HCEC 1CT (cell line): ENCODE results near the gene PHB1.

ENCODE experiments used
- DNase-seq: peaks from one replicate; pipeline ENCODE4 v3.0.0-alpha.2; 2017

The PHB1 gene

GRCh38 chr17:49414622-49415350 lies at the start of gene PHB1:
TSS of gene PHB1 (minus strand) at chr17:49414882. CDS start at chr17:49413264, 1,618 bp downstream.
- DNase-seq = peak; percentile 98

GRCh38 chr17:49464049-49464448 lies 49.4 kb upstream of the PHB1 start:
- DNase-seq = no peak

GRCh38 chr17:49461580-49461979 lies 46.9 kb upstream of the PHB1 start:
- DNase-seq = no peak

DNA sequence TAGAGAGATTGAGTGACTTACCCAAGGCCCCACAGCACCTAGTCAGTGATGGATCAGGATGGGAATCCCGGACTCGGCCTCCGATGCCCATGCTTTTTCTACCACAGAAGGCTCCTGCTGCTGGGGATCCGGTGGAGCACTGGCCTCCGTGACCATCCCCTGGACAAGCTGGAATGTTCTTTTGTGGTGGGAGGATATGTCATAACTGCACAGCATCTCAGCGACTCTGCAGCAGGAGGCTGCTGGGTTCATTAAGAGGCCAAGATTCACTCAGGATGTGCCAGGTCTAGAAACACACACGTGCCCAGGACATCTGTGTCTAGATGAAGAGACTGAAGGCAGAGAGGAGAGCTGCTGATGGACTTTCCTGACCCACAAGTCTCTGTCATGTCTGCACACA lies 45.7 kb upstream of the PHB1 start:
- no peak for DNase-seq

DNA sequence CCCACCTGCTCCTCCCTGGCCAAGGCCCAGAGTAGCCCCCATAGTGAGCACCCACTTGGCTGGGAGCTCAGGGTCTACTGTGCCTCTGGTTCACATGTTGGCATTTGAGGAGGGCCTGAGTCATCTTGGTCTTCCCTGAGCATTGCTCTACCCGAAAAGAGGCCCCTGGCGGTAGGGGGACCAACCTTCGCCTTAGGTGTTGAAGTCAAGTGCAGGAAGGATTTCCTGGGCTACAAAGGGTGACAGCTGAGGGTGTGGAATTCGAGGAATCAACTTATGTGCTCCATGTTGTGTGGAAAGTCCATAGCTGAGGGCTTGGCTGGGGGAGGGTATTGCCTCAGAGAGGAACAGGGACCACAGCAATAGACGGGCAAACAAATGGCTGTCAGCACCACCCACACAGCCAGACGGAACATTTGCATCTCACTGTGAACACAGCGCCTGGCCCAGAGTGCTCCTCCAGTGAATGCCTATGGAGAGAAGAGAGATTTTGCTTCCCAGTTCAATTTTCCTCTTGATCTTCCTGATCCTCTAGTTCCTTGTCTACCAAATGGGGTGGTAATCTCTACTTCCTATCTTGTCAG lies 44.8 kb upstream of the PHB1 start:
- DNase-seq = no peak

DNA sequence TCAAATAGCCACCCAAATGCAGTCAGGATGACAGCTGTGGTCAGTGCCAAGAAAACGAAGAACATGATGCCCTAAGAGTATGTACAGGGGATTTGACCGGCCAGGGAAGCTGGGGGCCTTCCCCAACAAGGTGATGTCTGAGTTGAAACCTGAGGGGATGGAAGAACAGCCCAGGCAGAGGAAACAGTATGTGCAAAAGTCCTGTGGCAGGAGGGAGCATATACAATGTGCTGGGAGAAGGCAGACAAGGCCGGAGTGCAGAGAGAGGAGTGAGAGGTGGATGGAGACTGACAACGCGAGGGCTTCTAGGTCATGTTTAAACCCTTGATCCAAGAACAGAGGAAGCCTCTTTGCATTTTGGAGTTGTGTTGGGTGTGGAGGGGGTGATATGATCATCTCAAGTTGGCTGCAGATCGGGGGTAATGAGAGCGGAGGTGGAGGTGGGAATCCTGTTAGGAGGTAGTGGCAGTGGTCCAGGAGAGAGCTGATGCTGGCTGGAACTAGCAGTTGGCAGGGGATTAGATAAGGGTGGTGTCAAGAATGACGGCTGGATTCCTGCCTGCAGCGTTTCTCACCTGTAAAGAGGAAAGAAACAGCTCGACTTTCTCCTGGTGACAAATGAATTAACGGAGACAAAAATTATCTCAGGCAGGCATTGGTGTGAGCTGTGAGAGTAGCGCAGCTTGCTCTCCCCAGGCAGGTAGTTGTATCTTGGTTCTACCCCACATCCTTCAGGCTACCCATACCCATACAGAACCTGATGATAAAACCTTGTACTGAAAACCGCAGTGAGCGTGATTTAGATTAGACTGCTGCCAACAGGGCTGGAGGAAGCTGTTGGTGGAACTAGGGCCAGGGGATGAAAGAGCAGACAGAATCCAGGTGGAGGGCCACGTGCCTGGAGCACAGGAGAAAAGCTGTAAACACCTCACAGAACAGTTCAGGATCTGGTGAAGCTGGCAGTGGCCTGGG lies 43.2 kb upstream of the PHB1 start:
- DNase-seq = no peak

GRCh38 chr17:49456183-49456965 lies 41.7 kb upstream of the PHB1 start:
- peak; percentile 16 for DNase-seq

DNA sequence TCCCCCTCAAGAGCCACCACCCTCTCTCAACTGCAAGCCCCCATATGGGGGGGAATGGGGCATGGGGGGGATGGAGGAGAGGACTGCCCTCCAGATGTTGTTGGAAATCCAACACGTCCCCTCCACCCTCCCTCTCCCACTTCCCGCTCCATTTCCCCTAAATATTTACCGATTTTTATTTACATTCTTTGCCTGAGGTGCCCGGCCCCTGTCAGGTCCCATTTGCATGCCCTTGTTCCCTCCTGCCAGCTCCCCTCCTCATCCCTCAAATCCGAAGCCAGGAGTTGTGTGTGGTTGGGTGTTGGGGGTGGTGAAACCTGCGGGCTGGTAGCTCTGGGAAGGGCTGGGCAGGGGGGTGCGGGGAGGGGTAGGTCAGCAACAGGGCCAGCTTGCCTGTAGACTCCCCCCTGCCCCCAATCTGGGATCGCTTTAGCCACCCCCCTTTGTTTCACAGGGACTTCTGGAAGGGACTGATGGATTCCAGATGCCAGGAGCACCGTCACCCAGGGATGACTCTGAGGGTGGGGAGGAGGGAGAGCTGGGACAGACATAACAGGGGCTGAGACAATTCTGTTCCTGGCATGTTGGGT lies 40.7 kb upstream of the PHB1 start:
- DNase-seq = no peak

DNA sequence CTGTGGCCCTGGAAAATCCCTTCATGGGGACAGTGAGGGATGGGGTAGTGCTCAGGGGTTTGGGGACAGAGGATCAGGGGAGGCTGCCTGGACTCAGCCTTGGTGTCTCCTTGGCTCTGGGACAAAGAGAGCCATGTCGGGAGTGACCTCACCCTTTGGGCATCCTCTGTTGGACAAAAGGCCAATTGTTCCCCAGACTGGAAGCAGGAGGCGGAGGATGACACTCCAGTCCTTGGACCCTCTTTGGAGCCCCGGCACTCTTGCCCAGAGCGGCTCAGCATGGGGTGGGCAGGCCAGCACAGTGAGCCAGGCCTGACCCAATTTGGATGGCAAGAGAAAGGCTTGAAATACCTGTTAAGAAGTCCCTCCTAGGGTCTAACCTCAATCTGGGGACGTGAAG lies 39.4 kb upstream of the PHB1 start:
- DNase-seq = no peak

DNA sequence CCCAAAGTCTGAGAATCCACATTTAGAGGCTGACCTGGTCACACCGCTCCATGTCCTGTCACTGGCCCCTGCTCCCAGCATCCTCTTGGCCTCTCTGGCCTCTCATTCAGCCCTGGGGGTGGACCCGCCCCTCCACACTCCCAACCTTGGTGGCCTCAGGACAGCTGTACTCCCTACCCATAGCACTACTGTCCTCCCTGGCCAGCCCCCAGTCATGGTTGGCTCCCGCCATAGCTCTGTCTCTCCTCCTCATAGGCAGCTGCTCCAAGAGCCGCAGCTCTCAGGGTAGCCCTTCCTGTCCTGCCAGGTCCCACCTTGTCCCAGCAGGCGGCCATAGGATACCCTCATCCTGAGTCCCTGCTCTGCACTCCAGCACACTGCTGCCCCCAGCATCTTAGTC lies 38.0 kb upstream of the PHB1 start:
- DNase-seq = no peak

GRCh38 chr17:49452201-49452600 lies 37.5 kb upstream of the PHB1 start:
- no peak for DNase-seq

DNA sequence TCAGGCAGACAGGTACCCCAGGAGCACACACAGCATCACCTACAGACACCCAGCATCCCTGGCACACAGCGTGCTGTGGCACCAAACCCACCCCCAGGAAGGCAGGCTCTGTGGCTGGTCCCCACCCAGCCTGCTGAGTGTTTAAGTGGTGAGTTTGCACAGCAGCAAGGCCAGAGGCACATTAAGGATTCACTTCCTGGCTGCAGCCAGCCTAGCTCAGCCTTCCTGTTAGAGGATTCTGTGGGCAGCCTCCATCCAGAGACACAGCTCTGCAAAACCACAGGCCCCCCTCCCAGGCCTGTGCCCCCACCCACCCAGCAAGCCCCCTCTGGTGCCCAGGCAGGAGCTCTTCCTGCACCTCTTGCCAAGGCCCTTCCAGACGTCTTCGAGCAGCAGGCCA lies 36.1 kb upstream of the PHB1 start:
- DNase-seq = no peak

- no peak for DNase-seq
Observed at GRCh38 chr17:49450181-49450580, 35.5 kb upstream of the PHB1 start.

GRCh38 chr17:49447628-49448302 lies 33.1 kb upstream of the PHB1 start:
- DNase-seq = no peak

- no peak for DNase-seq
Observed at GRCh38 chr17:49445591-49445990, 30.9 kb upstream of the PHB1 start.

DNA sequence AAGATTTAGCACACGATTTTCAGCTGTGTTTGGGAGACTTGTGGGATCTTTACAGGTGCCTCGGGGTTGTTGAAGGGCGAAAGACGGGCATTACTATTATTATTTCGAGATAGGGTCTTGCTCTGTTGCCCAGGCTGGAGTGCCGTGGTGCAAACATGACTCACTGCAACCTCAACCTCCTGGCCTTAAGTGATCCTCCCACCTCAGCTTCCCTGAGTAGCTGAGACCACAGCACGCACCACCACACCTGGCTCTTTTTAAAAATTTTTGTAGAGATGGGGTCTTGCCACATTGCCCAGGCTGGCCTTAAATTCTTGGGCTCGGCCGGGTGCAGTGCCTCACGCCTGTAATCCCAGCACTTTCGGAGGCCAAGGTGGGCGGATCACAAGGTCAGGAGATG lies 29.7 kb upstream of the PHB1 start:
- DNase-seq = no peak

GRCh38 chr17:49443862-49444261 lies 29.2 kb upstream of the PHB1 start:
- DNase-seq = no peak

DNA sequence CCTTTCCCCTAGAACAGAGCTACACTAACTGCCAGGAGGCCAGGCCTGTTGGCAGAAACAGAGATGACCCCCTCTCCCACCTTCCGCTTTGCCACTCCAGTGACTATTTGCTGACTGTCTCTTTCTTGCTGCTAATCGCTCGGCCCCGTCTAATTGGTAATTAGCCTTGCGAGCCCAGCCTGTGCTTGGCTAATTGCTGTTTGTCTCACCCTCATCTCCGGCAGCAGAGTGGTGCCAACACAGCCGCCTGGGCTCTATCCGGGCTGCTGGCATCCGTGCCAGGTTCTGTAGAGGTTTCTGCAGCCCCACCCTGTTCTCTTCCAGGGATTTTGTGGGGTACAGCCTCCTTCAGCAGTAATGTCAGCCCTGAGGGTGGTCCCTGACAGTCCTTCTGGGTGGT lies 27.4 kb upstream of the PHB1 start:
- no peak for DNase-seq

DNA sequence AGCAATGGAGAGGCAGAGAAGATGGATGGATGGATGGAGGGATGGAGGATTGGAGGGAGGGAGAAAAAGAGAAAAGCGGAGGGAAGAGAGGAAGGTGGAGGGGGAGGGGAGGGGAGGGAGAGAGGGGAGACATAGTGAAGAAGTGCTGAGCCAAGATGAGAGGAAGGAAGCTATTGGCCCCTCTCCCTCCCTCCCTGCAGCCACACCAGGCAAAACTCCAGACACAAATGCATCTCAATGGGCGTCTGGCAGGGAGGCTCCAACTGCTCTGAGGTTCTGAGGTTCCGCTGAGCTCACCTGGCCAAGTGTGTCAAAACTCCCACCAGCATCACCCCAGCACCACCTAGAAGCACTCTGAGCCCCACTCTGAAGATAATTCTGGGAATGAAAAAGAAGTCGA lies 26.9 kb upstream of the PHB1 start:
- DNase-seq = no peak

DNA sequence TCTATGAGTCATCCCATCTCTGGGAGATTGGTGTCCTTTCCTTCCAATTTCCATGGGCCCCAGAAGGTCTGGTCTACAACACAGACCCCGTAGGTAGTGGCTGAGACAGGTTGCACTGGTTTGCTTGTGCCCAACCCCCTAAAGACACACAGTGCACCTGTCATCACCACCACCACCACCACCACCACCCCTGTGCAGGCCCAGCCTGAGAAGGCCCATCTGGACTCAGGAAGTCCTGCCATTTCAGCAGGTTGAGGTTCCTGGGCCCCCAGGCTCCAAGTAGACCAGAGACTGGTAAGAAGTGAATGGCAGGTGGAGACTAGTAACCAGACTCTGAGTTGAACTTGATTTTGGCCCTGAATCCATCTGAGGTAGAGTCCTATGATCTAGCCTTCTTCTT lies 25.9 kb upstream of the PHB1 start:
- no peak for DNase-seq

- DNase-seq = no peak
Observed at GRCh38 chr17:49439673-49440571, 25.2 kb upstream of the PHB1 start.
